PC-3 (cell line): ENCODE data around the gene PARP11.

Experiments
- EZH2 ChIP-seq: fragments of 300-600 bp; sonication (generic); IDR thresholded peaks from one replicate; pipeline ENCODE4 v1.6.1; 2017; ENCODE audit warnings: antibody characterized with exemption, mild to moderate bottlenecking, low read length; ENCODE audit not compliant: unreplicated experiment
- EZH2phosphoT487 ChIP-seq: fragments of 300-600 bp; sonication (generic); IDR thresholded peaks from 2 replicates; pipeline ENCODE4 v1.6.1; 2018; ENCODE audit warnings: mild to moderate bottlenecking, antibody characterized with exemption, low read length, borderline replicate concordance
- TF ChIP-seq, protein P1 (sequence below): fragments of 300-600 bp; sonication (generic); conservative IDR thresholded peaks from 2 replicates; pipeline ENCODE4 v1.5.1; 2017; ENCODE audit warnings: antibody characterized with exemption, low read depth, mild to moderate bottlenecking, low read length

DNA sequence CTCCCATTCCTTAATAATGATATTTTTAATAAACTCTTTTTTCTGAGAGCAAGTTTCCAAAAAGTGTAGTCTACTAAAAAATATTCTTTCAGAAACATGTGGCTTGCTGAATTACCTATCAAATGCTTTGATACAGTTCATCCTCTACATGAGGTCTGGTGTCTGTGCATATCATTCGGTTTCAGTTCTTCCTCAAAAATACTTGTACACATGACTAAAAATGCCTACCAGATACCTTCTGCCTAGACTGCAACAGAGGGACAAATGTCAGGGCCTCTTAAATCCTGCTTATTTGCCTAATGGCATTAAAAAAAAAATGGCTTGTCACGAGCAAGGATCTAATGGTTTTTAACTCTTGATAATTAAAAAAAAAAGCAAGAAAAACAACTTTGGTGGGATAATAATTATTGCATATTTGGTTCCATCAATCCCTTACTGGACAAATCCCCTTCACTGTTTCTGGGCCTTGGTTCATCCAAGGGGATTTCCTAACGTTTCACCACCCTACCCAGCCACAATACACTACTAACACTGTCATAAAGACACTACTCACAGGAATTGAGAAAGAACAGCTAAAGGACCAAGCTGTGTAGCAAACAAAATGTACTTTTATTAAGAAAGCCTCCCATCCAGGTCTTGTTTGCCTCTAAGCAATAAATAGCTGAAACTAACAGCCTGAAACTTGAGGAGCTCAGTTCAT lies 45.7 kb downstream of the PARP11 start:
- TF ChIP-seq, protein P1, sequence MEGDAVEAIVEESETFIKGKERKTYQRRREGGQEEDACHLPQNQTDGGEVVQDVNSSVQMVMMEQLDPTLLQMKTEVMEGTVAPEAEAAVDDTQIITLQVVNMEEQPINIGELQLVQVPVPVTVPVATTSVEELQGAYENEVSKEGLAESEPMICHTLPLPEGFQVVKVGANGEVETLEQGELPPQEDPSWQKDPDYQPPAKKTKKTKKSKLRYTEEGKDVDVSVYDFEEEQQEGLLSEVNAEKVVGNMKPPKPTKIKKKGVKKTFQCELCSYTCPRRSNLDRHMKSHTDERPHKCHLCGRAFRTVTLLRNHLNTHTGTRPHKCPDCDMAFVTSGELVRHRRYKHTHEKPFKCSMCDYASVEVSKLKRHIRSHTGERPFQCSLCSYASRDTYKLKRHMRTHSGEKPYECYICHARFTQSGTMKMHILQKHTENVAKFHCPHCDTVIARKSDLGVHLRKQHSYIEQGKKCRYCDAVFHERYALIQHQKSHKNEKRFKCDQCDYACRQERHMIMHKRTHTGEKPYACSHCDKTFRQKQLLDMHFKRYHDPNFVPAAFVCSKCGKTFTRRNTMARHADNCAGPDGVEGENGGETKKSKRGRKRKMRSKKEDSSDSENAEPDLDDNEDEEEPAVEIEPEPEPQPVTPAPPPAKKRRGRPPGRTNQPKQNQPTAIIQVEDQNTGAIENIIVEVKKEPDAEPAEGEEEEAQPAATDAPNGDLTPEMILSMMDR, result no peak
- TF ChIP-seq EZH2 (no peak), EZH2phosphoT487 (no peak)
